PC-3 (cell line): ENCODE measurements around the gene HAO1. TPM values are rescaled to one million over a fixed set of nuclear protein-coding genes. Genes with fewer than 3 reads are reported as not detected.

Source experiments
- ATAC-seq: fragments of 200-7000 bp; cut with Tn5 transposase; 2 replicates; pipeline ENCODE4 v1.9.1; 2020; ENCODE audit warnings: mild to moderate bottlenecking, moderate library complexity
- BruUV-seq: library from RNA; stranded (reverse); fragments of 400-500 nt; replicated peaks from 2 replicates; lab custom pipeline; 2021; lab: Mats Ljungman, UMichigan
- CTCF ChIA-PET: fragments of 300-600 bp; sonication (Branson Sonifier 250); formaldehyde crosslinking; loops from one replicate; lab custom pipeline; 2022; ENCODE audit warnings: antibody characterized with exemption; lab: Charles Lee
- POLR2A ChIA-PET: fragments of 300-600 bp; sonication (Branson Sonifier 250); formaldehyde crosslinking; loops from one replicate; lab custom pipeline; 2022; ENCODE audit warnings: antibody characterized with exemption; ENCODE audit not compliant: unreplicated experiment; lab: Charles Lee
- DNase-seq: peaks from one replicate; pipeline ENCODE4 v3.0.0-alpha.2; 2015
- H2AFZ ChIP-seq: fragments of 300-600 bp; sonication (generic); 2 replicates; pipeline ENCODE4 v1.6.0; 2016; ENCODE audit warnings: antibody characterized with exemption, low read length
- H3F3A ChIP-seq: fragments of 300-600 bp; sonication (generic); one replicate; pipeline ENCODE4 v1.6.0; 2017; ENCODE audit warnings: antibody characterized with exemption, low read length, control low read depth, mild to moderate bottlenecking; ENCODE audit not compliant: unreplicated experiment
- H3K27ac ChIP-seq: fragments of 300-600 bp; sonication (generic); 2 replicates; pipeline ENCODE4 v1.5.1; 2016; ENCODE audit warnings: mild to moderate bottlenecking, low read length
- H3K27me3 ChIP-seq: fragments of 300-600 bp; sonication (generic); 2 replicates; pipeline ENCODE4 v1.6.1; 2016; ENCODE audit warnings: low read length, mixed read lengths
- H3K36me3 ChIP-seq: fragments of 300-600 bp; sonication (generic); 2 replicates; pipeline ENCODE4 v1.6.1; 2016; ENCODE audit warnings: low read depth, mixed run types, low read length, mixed read lengths
- H3K4me1 ChIP-seq: fragments of 300-600 bp; sonication (generic); 2 replicates; pipeline ENCODE4 v1.5.1; 2016; ENCODE audit warnings: low read length; ENCODE audit not compliant: insufficient read depth
- H3K4me2 ChIP-seq: fragments of 300-600 bp; sonication (generic); 2 replicates; pipeline ENCODE4 v1.6.0; 2016; ENCODE audit warnings: low read length
- H3K4me3 ChIP-seq: fragments of 300-600 bp; sonication (generic); 2 replicates; pipeline ENCODE4 v1.5.1; 2016; ENCODE audit warnings: mild to moderate bottlenecking, low read length, mixed read lengths
- H3K79me2 ChIP-seq: fragments of 300-600 bp; sonication (generic); 2 replicates; pipeline ENCODE4 v1.6.1; 2017; ENCODE audit warnings: low read length, mixed read lengths
- H3K9ac ChIP-seq: fragments of 300-600 bp; sonication (generic); 2 replicates; pipeline ENCODE4 v1.6.0; 2016; ENCODE audit warnings: mild to moderate bottlenecking, low read length
- H3K9me2 ChIP-seq: fragments of 300-600 bp; sonication (generic); replicated peaks from 2 replicates; pipeline ENCODE4 v1.6.1; 2016; ENCODE audit warnings: mixed run types, low read length, mixed read lengths
- H3K9me3 ChIP-seq: fragments of 300-600 bp; sonication (generic); 2 replicates; pipeline ENCODE4 v1.6.1; 2016; ENCODE audit warnings: low read length, mixed read lengths
- H4K20me1 ChIP-seq: fragments of 300-600 bp; sonication (generic); 2 replicates; pipeline ENCODE4 v1.6.1; 2016; ENCODE audit warnings: low read length, mixed read lengths
- EZH2 ChIP-seq: fragments of 300-600 bp; sonication (generic); IDR thresholded peaks from one replicate; pipeline ENCODE4 v1.6.1; 2017; ENCODE audit warnings: antibody characterized with exemption, mild to moderate bottlenecking, low read length; ENCODE audit not compliant: unreplicated experiment
- EZH2phosphoT487 ChIP-seq: fragments of 300-600 bp; sonication (generic); IDR thresholded peaks from 2 replicates; pipeline ENCODE4 v1.6.1; 2018; ENCODE audit warnings: mild to moderate bottlenecking, antibody characterized with exemption, low read length, borderline replicate concordance
- intact Hi-C: fragments of 100-400 bp; cut with micrococcal nuclease; formaldehyde crosslinking; loops from 2 replicates; pipeline ENCODE4 v1.9.0; 2023
- total RNA-seq: library from RNA; depleted of rRNA; stranded (reverse); fragments of >200 nt; gene quantifications from 2 replicates; pipeline ENCODE4 v1.2.3, GENCODE V29; 2014
- TF ChIP-seq, protein P1 (sequence below): fragments of 300-600 bp; sonication (generic); conservative IDR thresholded peaks from 2 replicates; pipeline ENCODE4 v1.5.1; 2017; ENCODE audit warnings: antibody characterized with exemption, low read depth, mild to moderate bottlenecking, low read length

The HAO1 gene
- total RNA-seq, 1 experiment from 2014 or later, result 0.33 TPM

- no TSS peak for BruUV-seq
- POLR2A ChIA-PET, result no interaction called here
- Histone ChIP-seq H3K9me2 (no peaks in the 10 kb centered on the region), H3K79me2 (no peaks in the 10 kb centered on the region), H3K27me3 (no peaks in the 10 kb centered on the region), H3K36me3 (no peaks in the 10 kb centered on the region), H3K4me1 (no peaks in the 10 kb centered on the region), H3K9ac (no peak overlapping the region), H4K20me1 (no peaks in the 10 kb centered on the region), H3K27ac (no peak overlapping the region), H3K4me3 (no peak overlapping the region), H2AFZ (no peak overlapping the region), H3K4me2 (no peak overlapping the region), H3F3A (no peaks in the 10 kb centered on the region), H3K9me3 (no peaks in the 10 kb centered on the region)
- ATAC-seq, result no peak
- intact Hi-C loops, result no loop called here
- DNase-seq, result no peak
- TF ChIP-seq EZH2phosphoT487 (no peak), EZH2 (no peak)
- TF ChIP-seq, protein P1, sequence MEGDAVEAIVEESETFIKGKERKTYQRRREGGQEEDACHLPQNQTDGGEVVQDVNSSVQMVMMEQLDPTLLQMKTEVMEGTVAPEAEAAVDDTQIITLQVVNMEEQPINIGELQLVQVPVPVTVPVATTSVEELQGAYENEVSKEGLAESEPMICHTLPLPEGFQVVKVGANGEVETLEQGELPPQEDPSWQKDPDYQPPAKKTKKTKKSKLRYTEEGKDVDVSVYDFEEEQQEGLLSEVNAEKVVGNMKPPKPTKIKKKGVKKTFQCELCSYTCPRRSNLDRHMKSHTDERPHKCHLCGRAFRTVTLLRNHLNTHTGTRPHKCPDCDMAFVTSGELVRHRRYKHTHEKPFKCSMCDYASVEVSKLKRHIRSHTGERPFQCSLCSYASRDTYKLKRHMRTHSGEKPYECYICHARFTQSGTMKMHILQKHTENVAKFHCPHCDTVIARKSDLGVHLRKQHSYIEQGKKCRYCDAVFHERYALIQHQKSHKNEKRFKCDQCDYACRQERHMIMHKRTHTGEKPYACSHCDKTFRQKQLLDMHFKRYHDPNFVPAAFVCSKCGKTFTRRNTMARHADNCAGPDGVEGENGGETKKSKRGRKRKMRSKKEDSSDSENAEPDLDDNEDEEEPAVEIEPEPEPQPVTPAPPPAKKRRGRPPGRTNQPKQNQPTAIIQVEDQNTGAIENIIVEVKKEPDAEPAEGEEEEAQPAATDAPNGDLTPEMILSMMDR, result no peak
- CTCF ChIA-PET, result no interaction called here
Measured at GRCh38 chr20:7971536-7972280, 31.4 kb upstream of the HAO1 start.

DNA sequence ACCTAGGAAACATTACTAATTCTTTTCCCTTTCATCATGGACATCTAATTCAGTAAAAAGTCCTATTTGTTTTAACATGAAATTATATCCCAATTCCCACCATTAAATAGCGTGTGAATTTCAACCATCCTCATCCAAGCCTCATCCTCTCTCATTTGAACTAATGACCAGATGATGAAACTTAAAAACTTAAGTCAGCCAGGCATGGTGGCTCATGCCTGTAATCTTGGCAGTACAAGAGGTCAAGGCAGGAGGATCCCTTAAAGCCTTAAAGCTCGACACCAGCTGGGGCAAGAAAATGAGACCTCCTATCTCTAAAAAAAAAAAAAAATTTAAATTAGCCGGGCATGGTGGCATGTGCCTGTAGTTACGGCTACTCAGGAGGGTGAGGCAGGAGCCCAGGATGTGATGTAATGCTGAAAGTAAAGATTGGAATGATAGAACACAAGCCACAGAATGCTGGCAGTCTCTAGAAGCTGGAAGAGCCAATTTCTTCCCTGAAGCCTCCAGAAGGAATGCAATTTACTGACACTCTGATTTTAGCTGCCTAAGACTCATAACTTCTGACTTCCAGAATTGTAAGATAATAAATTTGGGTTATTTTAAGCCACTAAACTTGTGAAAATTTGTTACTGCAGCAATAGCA lies 27.1 kb upstream of the HAO1 start:
- ChIA-PET POLR2A (no interaction called here), CTCF (no interaction called here)
- intact Hi-C loops, result no loop called here
- no peak overlapping the region for H2AFZ ChIP-seq
- no peak overlapping the region for H3K9ac ChIP-seq
- no peak overlapping the region for H3K27ac ChIP-seq
- H3K27me3 ChIP-seq, result peaks cover 3% of the 10 kb centered on the region; the same call in 1 of the 2 replicates
- H3F3A ChIP-seq, result no peaks in the 10 kb centered on the region
- no peaks in the 10 kb centered on the region for H3K4me1 ChIP-seq
- H3K79me2 ChIP-seq, result no peaks in the 10 kb centered on the region
- H3K4me3 ChIP-seq, result no peak overlapping the region
- no peaks in the 10 kb centered on the region for H3K9me2 ChIP-seq
- TF ChIP-seq, protein P1, result no peak
- TF ChIP-seq EZH2phosphoT487, result no peak
- no peak for TF ChIP-seq EZH2
- H3K4me2 ChIP-seq, result no peak overlapping the region
- H3K9me3 ChIP-seq, result no peaks in the 10 kb centered on the region
- H4K20me1 ChIP-seq, result no peaks in the 10 kb centered on the region
- DNase-seq (peak; percentile 53), ATAC-seq (peak; percentile 81)
- H3K36me3 ChIP-seq, result no peaks in the 10 kb centered on the region
- BruUV-seq, result no TSS peak

GRCh38 chr20:7966176-7966575 lies 25.9 kb upstream of the HAO1 start:
- H3K4me1 ChIP-seq, result no peaks in the 10 kb centered on the region
- ChIA-PET CTCF (no interaction called here), POLR2A (no interaction called here)
- intact Hi-C loops, result no loop called here
- H3K9me2 ChIP-seq, result no peaks in the 10 kb centered on the region
- no peaks in the 10 kb centered on the region for H3K79me2 ChIP-seq
- H3K4me2 ChIP-seq, result no peak overlapping the region
- DNase-seq (no peak), ATAC-seq (no peak)
- BruUV-seq, result no TSS peak
- H3K9ac ChIP-seq, result no peak overlapping the region
- no peaks in the 10 kb centered on the region for H3F3A ChIP-seq
- no peaks in the 10 kb centered on the region for H3K9me3 ChIP-seq
- no peaks in the 10 kb centered on the region for H4K20me1 ChIP-seq
- TF ChIP-seq, protein P1, result no peak
- no peak for TF ChIP-seq EZH2
- TF ChIP-seq EZH2phosphoT487, result no peak
- no peaks in the 10 kb centered on the region for H3K36me3 ChIP-seq
- no peak overlapping the region for H3K4me3 ChIP-seq
- H3K27me3 ChIP-seq, result peaks cover 3% of the 10 kb centered on the region; the same call in 1 of the 2 replicates
- H2AFZ ChIP-seq, result no peak overlapping the region
- H3K27ac ChIP-seq, result no peak overlapping the region
